Skin of body (tissue), 2 donors: ENCODE measurements around the gene DCDC1. TPM values are rescaled to one million over a fixed set of nuclear protein-coding genes. Genes with fewer than 3 reads are reported as not detected.
"Not testable (repeated sequence)": the region's sequence is repeated elsewhere in the genome, so short reads cannot be mapped to it uniquely, and the experiment has no call there.

ENCODE experiments used
- DNase-seq: peaks from one replicate; lab custom pipeline; 2025; lab: John Stamatoyannopoulos, UW
- total RNA-seq: library from RNA; depleted of rRNA; stranded (reverse); fragments of >200 nt; gene quantifications from one replicate; pipeline ENCODE4 v1.2.3, GENCODE V29; 2014

The DCDC1 gene
- total RNA-seq, 1 donor from 2014 or later: 0.89 TPM

GRCh38 chr11:30991802-30992512 lies 377.6 kb downstream of the DCDC1 start:
- no peak for DNase-seq

DNA sequence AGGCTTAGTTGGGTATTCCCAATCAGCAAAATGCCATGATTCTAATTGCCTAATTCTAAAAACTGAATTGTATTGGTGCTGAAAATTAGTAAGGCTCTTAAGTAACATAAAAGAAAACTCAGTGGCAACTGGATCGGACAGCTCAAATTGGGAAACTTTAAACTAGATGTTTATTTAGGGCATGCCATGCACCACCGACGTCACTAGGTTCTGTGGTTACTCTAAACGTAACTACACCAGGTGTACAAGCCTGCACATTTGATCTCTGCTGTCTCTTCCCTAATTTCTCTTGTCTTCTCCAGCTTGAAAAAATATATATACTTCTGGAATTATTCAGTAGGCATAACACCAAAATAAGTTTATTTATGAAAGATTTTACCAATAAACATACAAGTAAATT lies 378.2 kb downstream of the DCDC1 start:
- DNase-seq: no peak

DNA sequence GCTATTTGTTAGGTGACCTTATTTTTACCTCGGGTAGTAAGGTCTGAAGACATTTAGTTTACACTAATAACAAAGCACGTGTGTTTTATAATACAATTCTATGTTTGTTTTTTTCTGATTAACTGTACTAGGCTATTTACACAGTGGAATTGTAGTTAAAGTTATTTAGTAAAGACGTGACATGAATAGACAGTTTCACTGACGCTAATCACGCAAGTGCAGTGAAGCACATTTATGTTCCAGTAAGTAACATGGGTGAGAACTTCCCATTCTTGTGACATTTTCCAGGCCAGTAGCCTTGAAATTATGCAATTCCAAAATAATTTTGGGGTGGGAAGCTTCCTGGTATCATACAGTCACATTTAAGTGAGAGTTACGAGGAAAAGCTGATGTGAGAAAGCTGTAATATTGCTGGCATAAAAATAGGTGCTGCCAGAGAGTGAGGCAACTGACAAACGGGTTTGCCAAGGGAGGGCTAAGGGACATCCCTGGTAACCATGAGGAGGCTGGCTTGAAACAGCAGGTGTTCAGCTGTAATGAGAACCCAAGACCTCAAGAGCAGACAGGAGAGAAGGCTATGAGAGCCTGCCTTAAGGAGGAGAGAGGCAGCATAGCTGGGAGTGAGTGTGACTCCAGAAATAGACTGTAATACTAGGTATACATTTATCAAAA lies 378.8 kb downstream of the DCDC1 start:
- DNase-seq: no peak

DNA sequence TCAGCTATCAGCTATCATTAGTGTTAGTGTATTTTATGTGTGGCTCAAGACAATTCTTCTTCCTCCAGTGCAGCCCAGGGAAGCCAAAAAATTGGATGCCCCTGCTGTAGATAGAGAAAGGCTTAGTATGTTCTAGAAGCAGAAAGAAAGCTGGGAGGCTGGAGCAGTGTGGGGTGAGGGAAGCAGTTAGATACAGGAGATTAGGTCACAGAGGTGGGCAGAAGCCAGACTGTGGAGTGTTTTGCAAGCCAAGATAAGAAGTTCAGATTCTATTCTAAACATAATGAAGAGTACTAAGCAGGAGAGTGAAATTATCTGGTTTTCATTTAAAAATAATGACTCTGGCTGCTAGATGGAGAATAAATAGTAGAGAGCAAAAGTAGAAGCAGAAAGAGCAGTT lies 381.7 kb downstream of the DCDC1 start:
- no peak for DNase-seq

DNA sequence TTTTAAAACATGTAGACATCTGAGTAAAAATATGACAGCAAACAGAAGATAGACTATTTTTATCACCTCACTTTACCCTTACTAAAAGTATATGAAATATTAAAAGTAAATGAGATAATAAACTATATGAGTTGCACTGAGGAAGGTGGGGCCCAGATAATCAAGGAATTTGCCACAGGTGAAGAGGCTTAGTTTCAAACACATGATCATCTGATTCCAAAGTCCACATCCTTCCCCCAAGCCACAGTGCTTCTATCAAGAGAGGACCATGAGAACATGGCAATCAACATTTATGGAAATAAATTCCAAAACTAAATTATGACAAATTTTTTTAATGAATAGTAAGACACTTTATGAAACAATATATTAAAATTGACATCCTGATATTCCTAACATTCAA lies 384.0 kb downstream of the DCDC1 start:
- DNase-seq: no peak

- no peak for DNase-seq
Measured at GRCh38 chr11:30984827-30985226, 384.7 kb downstream of the DCDC1 start.

DNA sequence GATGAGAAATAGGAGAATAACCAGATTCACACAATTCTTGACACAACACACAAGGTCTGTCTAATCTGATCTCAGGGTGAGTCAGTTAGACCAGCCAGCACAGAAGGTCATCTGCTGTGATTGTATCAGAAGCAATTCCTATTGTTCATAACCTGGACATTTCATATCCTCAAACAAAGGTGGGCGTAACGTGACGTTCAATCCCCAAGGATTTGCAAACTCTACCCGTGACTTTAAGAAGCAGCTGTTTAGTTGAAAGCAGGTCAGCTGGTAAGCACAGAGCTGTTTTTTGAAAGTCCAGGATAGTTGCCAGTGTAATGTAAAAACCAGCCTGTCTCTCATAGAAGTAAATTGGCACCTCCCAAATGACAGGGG lies 385.1 kb downstream of the DCDC1 start:
- no peak for DNase-seq

GRCh38 chr11:30983776-30984441 lies 385.6 kb downstream of the DCDC1 start:
- DNase-seq: no peak

DNA sequence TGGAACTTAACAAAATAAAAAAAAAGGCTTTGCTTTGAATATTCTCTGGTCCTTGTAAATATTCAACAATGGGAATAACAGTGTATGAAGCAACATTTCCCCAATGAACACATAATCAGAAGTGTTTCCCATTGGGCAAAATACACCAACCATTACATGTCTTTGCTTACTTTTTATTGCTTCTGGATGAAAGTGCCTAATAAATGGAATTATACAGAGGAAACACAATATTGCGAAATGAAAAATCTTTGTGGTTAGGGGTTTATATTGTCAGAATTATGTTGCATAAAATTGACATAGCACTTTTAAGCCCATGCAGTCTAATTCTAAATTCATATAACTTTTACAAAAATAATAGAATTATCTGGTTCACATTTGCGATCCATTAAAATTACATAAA lies 386.4 kb downstream of the DCDC1 start:
- no peak for DNase-seq

DNA sequence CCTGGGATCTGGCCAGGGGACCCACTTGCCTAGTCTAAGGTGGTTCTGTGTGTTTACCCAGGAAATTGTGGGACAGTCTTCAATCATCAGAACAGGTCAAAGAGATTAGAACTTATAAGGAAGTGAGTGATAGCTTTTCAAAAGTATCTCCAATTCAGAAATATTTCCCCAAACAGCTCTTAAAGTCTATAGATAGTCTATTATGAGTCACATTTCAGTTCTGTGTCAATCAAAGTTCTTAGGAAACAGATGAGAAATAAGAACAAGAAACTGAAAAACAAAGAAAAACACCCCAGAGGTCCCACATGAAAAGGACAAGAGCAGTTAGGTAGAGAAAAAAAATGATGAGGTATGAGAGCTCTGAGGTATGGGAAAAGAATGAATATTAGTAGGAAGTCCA lies 402.0 kb downstream of the DCDC1 start:
- DNase-seq: no peak

DNA sequence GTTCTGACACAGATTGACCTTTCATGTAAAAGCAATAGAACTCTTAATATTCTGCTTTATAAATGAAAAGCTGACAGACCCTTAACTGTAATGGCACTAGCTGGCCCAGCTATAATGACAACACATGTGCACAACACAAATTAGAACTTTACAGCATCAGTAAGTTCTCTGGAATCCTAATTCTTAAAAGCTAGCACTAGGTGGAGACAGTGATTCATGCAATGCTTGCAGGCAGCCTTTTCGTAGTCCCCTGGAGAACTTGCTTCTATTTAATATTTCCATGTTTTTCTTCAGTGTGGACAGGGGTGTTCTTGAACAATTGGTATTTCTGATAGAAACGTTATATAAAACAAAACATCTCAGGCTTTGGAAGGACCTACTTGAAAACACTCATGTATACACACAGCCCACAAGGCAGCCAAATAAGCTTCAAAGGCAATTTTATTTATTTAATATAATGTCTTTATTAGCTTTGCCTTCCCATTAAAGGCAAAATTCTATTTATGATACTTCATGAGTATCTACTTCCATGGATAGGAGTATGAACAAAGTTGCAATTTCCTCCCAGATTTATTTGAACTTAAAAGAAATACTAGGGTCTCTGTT lies 409.0 kb downstream of the DCDC1 start:
- no peak for DNase-seq

- DNase-seq: no peak
Measured at GRCh38 chr11:30956751-30957150, 412.8 kb downstream of the DCDC1 start.

GRCh38 chr11:30949838-30950237 lies 419.7 kb downstream of the DCDC1 start:
- no peak for DNase-seq

DNA sequence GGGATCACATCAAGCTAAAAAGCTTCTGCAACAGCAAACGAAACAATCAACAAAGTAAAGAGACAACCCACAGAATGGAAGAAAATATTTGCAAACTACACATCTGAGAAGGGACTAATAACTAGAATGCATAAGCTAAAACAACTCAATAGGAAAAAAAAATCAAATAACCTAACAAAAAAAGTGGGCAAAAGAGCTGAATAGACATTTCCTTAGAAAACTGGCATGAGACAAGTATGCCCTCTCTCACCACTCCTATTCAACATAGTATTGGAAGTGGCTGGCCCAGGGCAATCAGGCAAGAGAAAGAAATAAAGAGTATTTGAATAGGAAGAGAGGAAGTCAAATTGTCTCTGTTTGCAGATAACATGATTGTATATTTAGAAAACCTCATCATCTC lies 421.8 kb downstream of the DCDC1 start:
- not testable (repeated sequence) for DNase-seq

DNA sequence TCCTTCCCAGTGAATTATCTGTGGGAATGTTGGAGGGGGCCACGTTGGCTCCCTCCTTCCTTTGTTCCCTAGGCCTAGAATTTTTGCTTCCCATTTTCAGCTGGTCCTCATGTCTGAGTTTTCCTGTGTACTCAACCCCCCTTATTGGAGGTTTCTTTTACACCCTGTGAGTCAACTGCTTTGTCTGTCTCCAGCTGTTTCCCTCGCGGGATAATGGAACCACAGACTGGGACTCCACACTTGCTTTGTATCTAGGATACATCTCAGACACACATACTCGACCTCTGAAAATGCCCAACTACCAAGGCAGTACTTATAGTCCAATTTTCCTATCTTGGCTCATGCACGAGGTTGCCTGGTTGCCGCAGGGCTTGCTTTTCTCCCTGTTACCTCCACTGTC lies 430.7 kb downstream of the DCDC1 start:
- DNase-seq: no peak

- DNase-seq: no peak
Measured at GRCh38 chr11:30938171-30938570, 431.4 kb downstream of the DCDC1 start.

- DNase-seq: no peak
Measured at GRCh38 chr11:30936491-30936890, 433.0 kb downstream of the DCDC1 start.

- no peak for DNase-seq
Measured at GRCh38 chr11:30935861-30936260, 433.7 kb downstream of the DCDC1 start.

GRCh38 chr11:30926130-30926529 lies 443.4 kb downstream of the DCDC1 start:
- no peak for DNase-seq

- no peak for DNase-seq
Measured at GRCh38 chr11:30921811-30922210, 447.7 kb downstream of the DCDC1 start.

DNA sequence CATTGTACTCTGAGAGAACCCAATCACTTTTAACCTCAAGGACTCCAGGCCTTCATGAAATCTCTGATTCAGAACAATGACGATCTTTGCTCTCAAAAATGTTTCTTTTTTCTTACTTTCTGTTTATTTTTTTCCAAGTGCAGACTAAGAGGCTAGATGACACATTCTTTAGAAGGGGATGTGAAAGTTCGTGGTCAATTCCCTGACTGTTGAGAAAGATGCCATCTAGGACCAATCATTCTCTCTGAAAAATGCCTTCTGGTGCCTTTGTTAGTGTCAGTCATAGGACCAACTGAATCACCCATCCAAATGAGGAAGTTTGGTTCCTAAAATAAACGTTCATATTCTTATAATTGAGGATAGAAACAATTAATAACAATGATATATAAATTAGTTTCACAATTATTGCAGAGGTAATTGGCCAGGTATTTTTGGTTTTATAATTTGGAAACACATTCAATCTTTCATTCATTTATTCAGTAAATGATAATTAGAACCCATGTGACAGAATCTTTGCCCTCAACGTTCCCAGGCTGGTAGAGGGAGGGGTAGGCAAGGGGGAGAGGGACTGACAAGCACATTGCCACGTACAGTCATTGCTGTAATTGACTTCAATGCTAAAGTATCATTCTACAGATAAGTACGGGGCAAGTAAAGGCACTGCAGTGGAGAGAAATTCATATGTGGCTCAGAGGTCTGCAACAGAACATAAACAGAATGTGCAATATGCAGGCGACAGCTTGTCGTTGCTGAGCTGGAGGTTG lies 450.0 kb downstream of the DCDC1 start:
- no peak for DNase-seq
